ENCODE data around the gene ZDHHC22. TPM values are rescaled to one million over a fixed set of nuclear protein-coding genes. Genes with fewer than 3 reads are reported as not detected.

Gene ZDHHC22
- total and polyA plus RNA-seq, 2 of the 13 experiments (the other 11 are each of a cell fraction or from before 2014, with no cell fraction given), result not detected

DNA sequence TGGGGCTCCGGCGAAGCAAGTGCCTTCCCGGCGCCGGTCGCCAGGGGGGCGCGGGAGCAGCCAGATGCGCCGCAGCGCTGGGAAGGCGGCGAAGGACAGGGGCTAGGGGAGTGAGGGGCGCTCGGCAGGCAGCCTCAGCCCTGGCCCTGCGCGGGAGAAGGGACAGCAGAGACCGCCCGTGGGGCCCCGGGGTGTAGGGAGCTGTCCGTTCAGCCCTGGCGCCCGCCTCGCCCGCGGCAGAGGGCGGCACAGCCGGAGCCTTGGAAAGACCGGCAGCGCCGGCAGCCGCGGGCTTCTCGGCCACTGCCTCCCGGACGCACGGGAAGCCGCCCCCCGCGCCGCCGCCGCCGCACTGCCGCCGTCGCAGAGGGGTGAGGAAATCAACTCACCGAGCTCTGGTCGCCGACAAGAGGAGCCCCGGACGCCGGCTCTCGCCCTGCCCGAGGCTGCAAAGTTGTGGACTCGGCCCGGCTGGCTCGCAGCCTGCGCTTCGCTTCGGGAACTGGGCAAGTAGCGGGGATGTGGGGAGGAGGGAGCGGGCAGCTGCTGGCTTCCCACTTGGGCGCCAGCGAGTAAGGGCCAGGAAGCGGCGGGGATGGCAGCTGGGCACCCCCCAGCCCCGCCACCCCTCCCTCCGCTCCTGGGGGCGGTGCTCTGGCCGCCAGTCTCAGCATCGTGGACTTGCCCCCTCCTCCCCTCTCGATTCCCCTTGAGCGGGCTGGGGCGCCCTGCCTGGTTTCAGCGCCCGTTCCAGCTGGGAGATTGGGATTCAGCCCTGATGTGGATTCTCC is at the start of gene ZDHHC22 (continued):
- TF ChIP-seq, protein P1, sequence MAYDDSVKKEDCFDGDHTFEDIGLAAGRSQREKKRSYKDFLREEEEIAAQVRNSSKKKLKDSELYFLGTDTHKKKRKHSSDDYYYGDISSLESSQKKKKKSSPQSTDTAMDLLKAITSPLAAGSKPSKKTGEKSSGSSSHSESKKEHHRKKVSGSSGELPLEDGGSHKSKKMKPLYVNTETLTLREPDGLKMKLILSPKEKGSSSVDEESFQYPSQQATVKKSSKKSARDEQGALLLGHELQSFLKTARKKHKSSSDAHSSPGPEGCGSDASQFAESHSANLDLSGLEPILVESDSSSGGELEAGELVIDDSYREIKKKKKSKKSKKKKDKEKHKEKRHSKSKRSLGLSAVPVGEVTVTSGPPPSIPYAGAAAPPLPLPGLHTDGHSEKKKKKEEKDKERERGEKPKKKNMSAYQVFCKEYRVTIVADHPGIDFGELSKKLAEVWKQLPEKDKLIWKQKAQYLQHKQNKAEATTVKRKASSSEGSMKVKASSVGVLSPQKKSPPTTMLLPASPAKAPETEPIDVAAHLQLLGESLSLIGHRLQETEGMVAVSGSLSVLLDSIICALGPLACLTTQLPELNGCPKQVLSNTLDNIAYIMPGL (CRISPR knock-in tag; IDR thresholded peaks at IDR 0.05; ENCODE audit: borderline replicate concordance in 1 of 2, low read depth in 1 of 2), result peak in 1 of 2 experiments; percentile 59; a peak in 1 of 4 replicates
- TF ChIP-seq ATRX (CRISPR knock-in tag; IDR thresholded peaks at IDR 0.05; ENCODE audit: borderline replicate concordance) (no peak), TAF15 (IDR thresholded peaks at IDR 0.05; ENCODE audit: low read depth, low read length, poor library complexity, severe bottlenecking) (peak; percentile 1), ZBTB3 (CRISPR knock-in tag; IDR thresholded peaks at IDR 0.05; ENCODE audit: borderline replicate concordance, low read depth) (no peak), ZC3H4 (CRISPR knock-in tag; IDR thresholded peaks at IDR 0.05; ENCODE audit: borderline replicate concordance) (no peak), SNRNP70 (IDR thresholded peaks at IDR 0.05; ENCODE audit: low read depth, low read length) (no peak), ADNP (CRISPR knock-in tag; IDR thresholded peaks at IDR 0.05) (no peak), ARNT2 (CRISPR knock-in tag; IDR thresholded peaks at IDR 0.05; ENCODE audit: low read depth) (peak; percentile 39; the same call in 1 of the 2 replicates), ZNF737 (CRISPR knock-in tag; IDR thresholded peaks at IDR 0.05; ENCODE audit: borderline replicate concordance) (no peak), NR2C2 (CRISPR knock-in tag; IDR thresholded peaks at IDR 0.05; ENCODE audit: borderline replicate concordance) (no peak), ZNF614 (CRISPR knock-in tag; IDR thresholded peaks at IDR 0.05; ENCODE audit: borderline replicate concordance) (no peak), STAG1 (CRISPR knock-in tag; IDR thresholded peaks at IDR 0.05) (peak; percentile 10; the same call in 1 of the 2 replicates), ZNF75D (CRISPR knock-in tag; IDR thresholded peaks at IDR 0.05; ENCODE audit: borderline replicate concordance) (no peak), MIXL1 (CRISPR knock-in tag; IDR thresholded peaks at IDR 0.05) (no peak), PRPF4 (IDR thresholded peaks at IDR 0.05; ENCODE audit: low read depth, low read length, poor library complexity, severe bottlenecking) (no peak)
- TF ChIP-seq, protein P2, sequence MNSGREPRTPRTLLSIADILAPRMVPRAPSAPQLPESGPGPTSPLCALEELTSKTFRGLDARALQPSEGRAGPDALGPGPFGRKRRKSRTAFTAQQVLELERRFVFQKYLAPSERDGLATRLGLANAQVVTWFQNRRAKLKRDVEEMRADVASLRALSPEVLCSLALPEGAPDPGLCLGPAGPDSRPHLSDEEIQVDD (CRISPR knock-in tag; IDR thresholded peaks at IDR 0.05; ENCODE audit: borderline replicate concordance), result no peak
- TF ChIP-seq, protein P3, sequence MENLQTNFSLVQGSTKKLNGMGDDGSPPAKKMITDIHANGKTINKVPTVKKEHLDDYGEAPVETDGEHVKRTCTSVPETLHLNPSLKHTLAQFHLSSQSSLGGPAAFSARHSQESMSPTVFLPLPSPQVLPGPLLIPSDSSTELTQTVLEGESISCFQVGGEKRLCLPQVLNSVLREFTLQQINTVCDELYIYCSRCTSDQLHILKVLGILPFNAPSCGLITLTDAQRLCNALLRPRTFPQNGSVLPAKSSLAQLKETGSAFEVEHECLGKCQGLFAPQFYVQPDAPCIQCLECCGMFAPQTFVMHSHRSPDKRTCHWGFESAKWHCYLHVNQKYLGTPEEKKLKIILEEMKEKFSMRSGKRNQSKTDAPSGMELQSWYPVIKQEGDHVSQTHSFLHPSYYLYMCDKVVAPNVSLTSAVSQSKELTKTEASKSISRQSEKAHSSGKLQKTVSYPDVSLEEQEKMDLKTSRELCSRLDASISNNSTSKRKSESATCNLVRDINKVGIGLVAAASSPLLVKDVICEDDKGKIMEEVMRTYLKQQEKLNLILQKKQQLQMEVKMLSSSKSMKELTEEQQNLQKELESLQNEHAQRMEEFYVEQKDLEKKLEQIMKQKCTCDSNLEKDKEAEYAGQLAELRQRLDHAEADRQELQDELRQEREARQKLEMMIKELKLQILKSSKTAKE (CRISPR knock-in tag; IDR thresholded peaks at IDR 0.05; ENCODE audit: borderline replicate concordance), result no peak
- TF ChIP-seq, protein P4, sequence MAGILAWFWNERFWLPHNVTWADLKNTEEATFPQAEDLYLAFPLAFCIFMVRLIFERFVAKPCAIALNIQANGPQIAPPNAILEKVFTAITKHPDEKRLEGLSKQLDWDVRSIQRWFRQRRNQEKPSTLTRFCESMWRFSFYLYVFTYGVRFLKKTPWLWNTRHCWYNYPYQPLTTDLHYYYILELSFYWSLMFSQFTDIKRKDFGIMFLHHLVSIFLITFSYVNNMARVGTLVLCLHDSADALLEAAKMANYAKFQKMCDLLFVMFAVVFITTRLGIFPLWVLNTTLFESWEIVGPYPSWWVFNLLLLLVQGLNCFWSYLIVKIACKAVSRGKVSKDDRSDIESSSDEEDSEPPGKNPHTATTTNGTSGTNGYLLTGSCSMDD (CRISPR knock-in tag; IDR thresholded peaks at IDR 0.05), result no peak
- TF ChIP-seq, protein P5, sequence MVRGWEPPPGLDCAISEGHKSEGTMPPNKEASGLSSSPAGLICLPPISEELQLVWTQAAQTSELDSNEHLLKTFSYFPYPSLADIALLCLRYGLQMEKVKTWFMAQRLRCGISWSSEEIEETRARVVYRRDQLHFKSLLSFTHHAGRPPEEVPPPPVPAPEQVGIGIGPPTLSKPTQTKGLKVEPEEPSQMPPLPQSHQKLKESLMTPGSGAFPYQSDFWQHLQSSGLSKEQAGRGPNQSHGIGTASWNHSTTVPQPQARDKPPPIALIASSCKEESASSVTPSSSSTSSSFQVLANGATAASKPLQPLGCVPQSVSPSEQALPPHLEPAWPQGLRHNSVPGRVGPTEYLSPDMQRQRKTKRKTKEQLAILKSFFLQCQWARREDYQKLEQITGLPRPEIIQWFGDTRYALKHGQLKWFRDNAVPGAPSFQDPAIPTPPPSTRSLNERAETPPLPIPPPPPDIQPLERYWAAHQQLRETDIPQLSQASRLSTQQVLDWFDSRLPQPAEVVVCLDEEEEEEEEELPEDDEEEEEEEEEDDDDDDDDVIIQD (CRISPR knock-in tag; IDR thresholded peaks at IDR 0.05; ENCODE audit: low read depth), result no peak
- TF ChIP-seq, protein P6, sequence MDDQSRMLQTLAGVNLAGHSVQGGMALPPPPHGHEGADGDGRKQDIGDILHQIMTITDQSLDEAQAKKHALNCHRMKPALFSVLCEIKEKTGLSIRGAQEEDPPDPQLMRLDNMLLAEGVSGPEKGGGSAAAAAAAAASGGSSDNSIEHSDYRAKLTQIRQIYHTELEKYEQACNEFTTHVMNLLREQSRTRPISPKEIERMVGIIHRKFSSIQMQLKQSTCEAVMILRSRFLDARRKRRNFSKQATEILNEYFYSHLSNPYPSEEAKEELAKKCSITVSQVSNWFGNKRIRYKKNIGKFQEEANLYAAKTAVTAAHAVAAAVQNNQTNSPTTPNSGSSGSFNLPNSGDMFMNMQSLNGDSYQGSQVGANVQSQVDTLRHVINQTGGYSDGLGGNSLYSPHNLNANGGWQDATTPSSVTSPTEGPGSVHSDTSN (CRISPR knock-in tag; IDR thresholded peaks at IDR 0.05; ENCODE audit: borderline replicate concordance), result no peak

All from HepG2 (cell line).